ENCODE data around the gene MOSMO. TPM values are rescaled to one million over a fixed set of nuclear protein-coding genes. Genes with fewer than 3 reads are reported as not detected.
"Not testable (repeated sequence)": the region's sequence is repeated elsewhere in the genome, so short reads cannot be mapped to it uniquely, and the experiment has no call there.

Gene MOSMO
- total RNA-seq, 2 experiments from 2014 or later = 7.7 to 8.0 TPM

DNA sequence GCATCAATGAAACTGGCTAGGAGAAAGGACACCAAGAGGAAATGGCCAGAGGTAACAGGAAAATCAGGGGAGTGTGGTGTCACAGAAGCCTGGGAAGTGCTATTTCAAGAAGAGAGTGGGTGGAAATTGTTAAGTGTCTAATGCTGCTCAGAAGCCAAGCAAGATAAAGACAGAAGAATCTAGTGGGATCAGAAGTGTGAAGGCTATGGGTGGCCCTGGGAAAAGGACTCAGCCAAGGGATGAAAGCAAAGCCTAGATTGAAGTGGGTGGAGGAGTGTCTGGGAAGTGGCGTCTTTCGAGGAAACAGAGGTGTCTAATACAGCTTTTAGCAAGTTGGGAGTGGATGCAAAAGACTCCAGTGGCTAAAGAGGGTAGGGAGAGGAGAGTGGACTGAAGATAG lies 20.4 kb upstream of the MOSMO start:
- intact Hi-C loops (cut with DNase I, micrococcal nuclease) = no loop called here
- Mint-ChIP-seq H3K27ac (no peak overlapping the region), H3K36me3 (ENCODE audit: low read depth) (peaks cover 10% of the 10 kb centered on the region), H3K4me1 (peaks cover 9% of the 10 kb centered on the region), H3K27me3 (no peaks in the 10 kb centered on the region), H3K9me3 (ENCODE audit: low read depth) (no peaks in the 10 kb centered on the region), H3K4me3 (no peak overlapping the region)
- DNase-seq = no peak
- ATAC-seq = no peak
- ChIA-PET POLR2A (interaction anchor here (0.6 kb wide), 1 partner anchor 18 kb away, joined by 4 read pairs; no protein-coding TSS in a partner anchor), CTCF (no interaction called here)

DNA sequence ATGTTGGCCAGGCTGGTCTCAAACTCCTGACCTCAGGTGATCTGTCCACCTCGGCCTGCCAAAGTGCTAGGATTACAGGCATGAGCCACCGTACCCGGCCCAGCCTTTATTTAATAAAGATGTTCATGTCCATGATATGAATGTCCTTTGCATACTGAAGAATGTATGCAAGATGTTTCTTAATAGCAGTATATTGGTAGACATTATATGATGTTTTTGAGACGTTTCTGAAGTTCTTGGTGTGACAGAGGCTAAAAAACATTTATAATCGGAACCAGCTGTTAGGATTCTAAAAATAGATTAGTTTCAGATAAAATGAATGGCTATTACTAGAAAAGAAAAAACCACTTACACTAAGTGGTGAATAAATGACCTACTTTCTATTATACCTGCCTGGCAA lies 18.8 kb upstream of the MOSMO start:
- Mint-ChIP-seq H3K4me3 (no peak overlapping the region), H3K27me3 (no peaks in the 10 kb centered on the region), H3K4me1 (peaks cover 9% of the 10 kb centered on the region), H3K27ac (no peak overlapping the region), H3K9me3 (ENCODE audit: low read depth) (no peaks in the 10 kb centered on the region), H3K36me3 (ENCODE audit: low read depth) (peaks cover 4% of the 10 kb centered on the region)
- DNase-seq (no peak), ATAC-seq (no peak)
- CTCF ChIA-PET = interaction anchor here (0.9 to 3.0 kb wide), 6 partner anchors 8 to 200 kb away, joined by 3 to 35 read pairs (median 4); no protein-coding TSS in a partner anchor
- POLR2A ChIA-PET = no interaction called here
- intact Hi-C loops (cut with DNase I, micrococcal nuclease) = no loop called here

DNA sequence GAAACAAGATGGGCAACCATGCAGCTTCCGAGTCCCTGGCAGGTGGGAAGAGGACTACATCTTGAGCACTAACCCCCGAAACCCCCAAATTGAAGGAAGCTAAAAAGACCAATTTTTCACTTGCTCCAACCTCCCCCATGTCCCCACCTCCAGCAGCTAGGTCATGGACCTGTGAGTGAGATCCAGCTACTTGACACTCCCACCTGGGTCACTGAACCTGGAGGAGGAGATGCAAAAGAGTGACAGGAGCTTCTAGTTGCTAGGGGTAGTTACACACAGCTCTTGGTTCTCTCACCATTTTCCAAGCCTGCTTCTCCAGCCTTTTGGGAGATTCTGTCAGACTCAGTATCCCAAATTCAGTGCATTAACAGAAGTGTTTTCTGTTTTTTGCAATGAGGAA lies 18.2 kb upstream of the MOSMO start:
- no peak overlapping the region for H3K27ac Mint-ChIP-seq
- H3K4me3 Mint-ChIP-seq = no peak overlapping the region
- no peaks in the 10 kb centered on the region for H3K9me3 Mint-ChIP-seq (ENCODE audit: low read depth)
- ChIA-PET POLR2A (no interaction called here), CTCF (interaction anchor here (0.8 to 3.0 kb wide), 12 partner anchors 9 to 269 kb away, joined by 3 to 35 read pairs (median 4); no protein-coding TSS in a partner anchor)
- no peaks in the 10 kb centered on the region for H3K27me3 Mint-ChIP-seq
- no peak for ATAC-seq
- H3K4me1 Mint-ChIP-seq = peaks cover 9% of the 10 kb centered on the region
- intact Hi-C loops (cut with DNase I, micrococcal nuclease) = no loop called here
- peaks cover 4% of the 10 kb centered on the region for H3K36me3 Mint-ChIP-seq (ENCODE audit: low read depth)
- no peak for DNase-seq

DNA sequence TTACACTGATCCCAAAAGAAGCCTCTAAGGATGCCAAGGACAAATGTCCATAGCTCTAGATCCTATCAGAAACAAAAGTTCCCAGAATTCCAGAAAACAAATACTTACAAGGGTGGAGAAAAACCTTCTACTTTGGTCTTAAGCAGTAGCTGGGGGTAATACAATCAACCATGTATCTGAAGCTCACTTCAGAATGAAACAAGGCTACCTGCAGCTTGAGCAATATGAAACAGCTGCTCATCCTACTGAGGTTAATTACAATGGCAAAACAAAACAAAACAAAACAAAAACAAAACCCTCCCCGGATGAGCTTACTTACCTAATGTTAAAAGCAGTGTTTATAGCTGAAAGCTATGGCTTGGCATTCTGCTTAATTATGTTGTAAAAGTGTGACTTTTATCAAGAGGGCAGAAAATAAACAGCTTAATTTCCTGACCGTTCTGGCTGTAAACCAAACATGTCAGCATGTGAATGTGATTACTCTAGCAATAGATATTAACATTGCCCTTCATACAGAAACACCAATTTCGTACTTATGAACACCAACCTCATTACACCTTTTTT lies 17.4 kb upstream of the MOSMO start:
- POLR2A ChIA-PET = interaction anchor here (0.7 kb wide), 1 partner anchor 19 kb away, joined by 5 read pairs; no protein-coding TSS in a partner anchor
- CTCF ChIA-PET = interaction anchor here (0.6 to 3.0 kb wide), 16 partner anchors 10 to 270 kb away, joined by 3 to 35 read pairs (median 4); no protein-coding TSS in a partner anchor
- intact Hi-C loops (cut with DNase I, micrococcal nuclease) = no loop called here
- Mint-ChIP-seq H3K36me3 (ENCODE audit: low read depth) (peaks cover 4% of the 10 kb centered on the region), H3K27me3 (no peaks in the 10 kb centered on the region), H3K4me3 (no peak overlapping the region), H3K4me1 (peaks cover 9% of the 10 kb centered on the region), H3K9me3 (ENCODE audit: low read depth) (no peaks in the 10 kb centered on the region), H3K27ac (no peak overlapping the region)
- ATAC-seq (no peak), DNase-seq (no peak)

DNA sequence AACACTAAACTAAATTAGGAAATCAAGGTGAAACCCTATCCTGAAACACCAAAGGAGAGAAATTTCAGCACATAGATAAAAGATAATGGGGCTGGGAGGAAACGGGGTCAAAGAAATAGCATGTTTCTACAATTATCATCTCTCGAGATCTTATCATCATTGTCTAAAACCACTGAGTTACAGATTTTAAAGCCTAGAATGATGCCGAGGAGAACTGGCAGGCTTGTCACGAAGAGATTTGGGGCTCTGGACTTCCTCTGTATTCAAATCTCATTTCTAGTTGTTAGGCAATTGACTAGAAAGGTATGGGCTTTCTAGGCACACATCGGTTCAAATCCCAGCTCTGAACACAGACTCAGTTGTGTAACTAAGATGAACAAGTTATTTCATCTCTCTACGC lies 16.3 kb upstream of the MOSMO start:
- CTCF ChIA-PET = interaction anchor here (0.7 to 3.0 kb wide), 9 partner anchors 8 to 197 kb away, joined by 3 to 35 read pairs (median 3); no protein-coding TSS in a partner anchor
- Mint-ChIP-seq H3K4me1 (peaks cover 9% of the 10 kb centered on the region), H3K27me3 (no peaks in the 10 kb centered on the region), H3K36me3 (ENCODE audit: low read depth) (peaks cover 4% of the 10 kb centered on the region), H3K27ac (no peak overlapping the region), H3K4me3 (no peak overlapping the region), H3K9me3 (ENCODE audit: low read depth) (no peaks in the 10 kb centered on the region)
- intact Hi-C loops (cut with DNase I, micrococcal nuclease) = no loop called here
- POLR2A ChIA-PET = no interaction called here
- DNase-seq = no peak
- no peak for ATAC-seq

DNA sequence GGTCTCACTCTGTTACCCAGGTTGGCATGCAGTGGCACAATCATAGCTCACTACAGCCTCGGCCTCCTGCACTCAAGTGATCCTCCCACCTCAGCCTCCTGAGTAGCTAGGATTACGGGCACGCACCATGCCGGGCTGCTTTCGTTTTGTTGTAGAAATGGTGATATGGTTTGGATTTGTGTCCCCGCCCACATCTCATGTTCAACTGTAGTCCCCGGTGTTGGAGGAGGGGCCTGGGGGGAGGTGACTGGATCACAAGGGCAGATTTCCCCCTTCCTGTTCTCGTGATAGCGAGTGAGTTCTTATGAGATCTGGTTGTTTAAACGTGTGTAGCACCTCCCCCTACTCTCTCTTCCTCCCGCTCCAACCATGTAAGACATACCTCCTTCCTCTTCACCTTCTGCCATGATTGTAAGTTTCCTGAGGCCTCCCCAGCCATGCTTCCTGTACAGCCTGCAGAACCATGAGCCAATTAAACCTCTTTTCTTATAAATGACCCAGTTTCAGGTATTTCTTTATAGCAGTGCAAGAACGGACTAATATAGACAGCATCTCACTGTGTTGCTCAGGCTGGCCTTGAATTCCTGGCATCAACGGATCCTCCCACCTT lies 12.9 kb upstream of the MOSMO start:
- no peak overlapping the region for H3K4me3 Mint-ChIP-seq
- intact Hi-C loops (cut with DNase I, micrococcal nuclease) = no loop called here
- H3K9me3 Mint-ChIP-seq (ENCODE audit: low read depth) = no peaks in the 10 kb centered on the region
- ChIA-PET CTCF (interaction anchor here (1.3 kb wide), 1 partner anchor 83 kb away, joined by 6 read pairs; no protein-coding TSS in a partner anchor), POLR2A (interaction anchor here (0.7 kb wide), 1 partner anchor 329 kb away, joined by 4 read pairs; no protein-coding TSS in a partner anchor)
- ATAC-seq = no peak
- H3K27me3 Mint-ChIP-seq = no peaks in the 10 kb centered on the region
- peaks cover 7% of the 10 kb centered on the region for H3K4me1 Mint-ChIP-seq
- DNase-seq = no peak
- no peak overlapping the region for H3K27ac Mint-ChIP-seq
- no peaks in the 10 kb centered on the region for H3K36me3 Mint-ChIP-seq (ENCODE audit: low read depth)

DNA sequence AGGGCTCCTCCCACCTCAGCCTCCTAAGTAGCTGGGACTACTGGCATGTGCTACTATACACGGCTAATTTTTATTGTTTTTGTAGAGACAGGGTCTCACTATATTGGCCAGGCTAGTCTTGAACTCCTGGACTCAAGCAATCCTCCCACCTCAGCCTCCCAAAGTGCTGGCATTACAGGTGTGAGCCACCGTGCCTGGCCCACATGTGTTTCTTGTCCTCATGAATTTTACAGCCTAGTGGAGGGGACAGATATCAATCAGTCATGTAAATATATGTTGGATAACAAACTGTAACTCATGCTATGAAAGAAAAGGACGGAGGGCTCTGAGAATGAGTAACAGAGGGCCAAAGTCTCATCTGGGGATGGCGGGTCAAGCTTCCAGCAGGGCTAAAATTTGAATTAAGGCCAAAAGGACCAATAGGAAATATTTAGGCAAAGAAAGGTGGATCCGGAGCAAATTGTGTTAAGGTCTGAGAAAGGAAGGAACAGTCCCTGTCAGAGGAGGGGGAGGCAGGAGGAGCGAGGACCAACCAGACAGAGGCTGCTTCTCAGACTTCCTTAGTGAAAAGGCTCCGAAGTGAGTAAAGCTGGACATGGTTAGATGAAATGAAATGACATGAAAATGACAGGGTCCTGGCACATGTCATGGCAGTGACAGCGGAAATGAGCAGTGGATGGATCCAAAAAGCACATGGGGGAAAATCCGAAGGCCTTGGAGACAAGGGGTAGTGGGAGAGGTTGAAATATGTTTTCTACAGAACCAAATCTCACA lies 10.8 kb upstream of the MOSMO start:
- Mint-ChIP-seq H3K27ac (no peak overlapping the region), H3K36me3 (ENCODE audit: low read depth) (no peaks in the 10 kb centered on the region), H3K4me3 (no peak overlapping the region), H3K27me3 (no peaks in the 10 kb centered on the region), H3K4me1 (peaks cover 6% of the 10 kb centered on the region), H3K9me3 (ENCODE audit: low read depth) (no peaks in the 10 kb centered on the region)
- DNase-seq (no peak), ATAC-seq (no peak)
- CTCF ChIA-PET = interaction anchor here (6.3 to 16.9 kb wide), 2 partner anchors 81 to 191 kb away, joined by 64 to 326 read pairs; no protein-coding TSS in a partner anchor
- intact Hi-C loops (cut with DNase I, micrococcal nuclease) = no loop called here
- POLR2A ChIA-PET = no interaction called here

DNA sequence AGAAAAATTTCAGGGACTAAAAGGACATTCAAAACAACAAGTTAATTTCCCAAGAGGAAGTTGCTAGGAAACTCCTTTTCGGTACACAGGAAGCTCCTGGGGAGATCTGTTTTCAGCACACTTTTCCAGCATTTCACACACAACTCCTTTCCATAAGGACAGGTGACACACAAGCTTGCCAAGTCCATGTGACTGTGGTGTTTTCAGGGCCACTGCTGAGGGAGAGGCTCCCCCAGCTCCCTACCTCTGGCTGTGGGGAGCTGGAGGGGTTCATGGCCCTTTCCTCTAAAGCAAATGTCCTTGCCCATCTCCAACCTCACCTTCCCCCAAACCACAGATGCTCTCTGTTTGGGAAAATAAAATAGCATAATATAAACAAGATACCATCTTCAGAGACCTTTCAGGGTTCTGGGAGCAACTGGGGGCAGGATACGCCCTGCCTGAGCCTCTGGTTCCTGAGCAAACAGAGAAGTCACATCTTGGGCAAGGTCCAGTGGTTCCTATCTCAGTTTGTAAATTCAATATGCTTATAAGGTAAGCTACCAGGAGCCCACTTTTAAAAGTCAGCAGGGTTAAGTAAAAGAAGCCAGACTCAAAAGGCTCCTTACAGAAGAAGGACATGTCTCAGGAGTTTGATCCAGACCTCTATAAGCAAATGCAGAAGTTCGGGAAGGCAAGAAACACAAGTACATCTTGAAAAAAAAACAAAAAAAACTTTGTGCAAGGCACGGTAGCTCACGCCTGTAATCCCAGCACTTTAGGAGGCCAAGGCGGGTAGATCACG lies 10.0 kb upstream of the MOSMO start:
- H3K27me3 Mint-ChIP-seq = no peaks in the 10 kb centered on the region
- H3K4me3 Mint-ChIP-seq = no peak overlapping the region
- intact Hi-C loops (cut with DNase I, micrococcal nuclease) = no loop called here
- no peaks in the 10 kb centered on the region for H3K9me3 Mint-ChIP-seq (ENCODE audit: low read depth)
- H3K4me1 Mint-ChIP-seq = peaks cover 6% of the 10 kb centered on the region
- CTCF ChIA-PET = interaction anchor here (0.9 to 16.9 kb wide), 6 partner anchors 76 to 190 kb away, joined by 3 to 326 read pairs (median 6); no protein-coding TSS in a partner anchor
- no peak overlapping the region for H3K27ac Mint-ChIP-seq
- DNase-seq (no peak), ATAC-seq (no peak)
- H3K36me3 Mint-ChIP-seq (ENCODE audit: low read depth) = no peaks in the 10 kb centered on the region
- POLR2A ChIA-PET = no interaction called here

DNA sequence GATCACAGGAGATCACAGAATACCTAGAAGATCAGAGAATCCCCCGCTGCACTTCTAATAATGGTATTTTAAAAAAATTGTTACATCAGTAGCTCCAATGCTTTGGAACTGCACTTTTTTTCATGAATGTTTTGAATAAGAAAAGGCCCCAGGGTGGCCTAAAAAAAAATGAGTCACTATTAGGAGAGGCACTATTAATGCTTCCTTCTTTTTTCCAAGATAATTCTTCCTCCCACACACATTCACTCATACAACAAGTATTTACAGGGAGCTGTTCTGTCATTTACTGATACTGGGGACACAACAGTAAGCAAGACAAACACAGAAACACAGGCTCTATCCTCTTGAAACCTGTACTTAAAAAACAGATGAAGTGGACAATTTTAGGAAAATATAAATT lies 6.3 kb upstream of the MOSMO start:
- H3K4me3 Mint-ChIP-seq = no peak overlapping the region
- H3K27ac Mint-ChIP-seq = no peak overlapping the region
- ChIA-PET POLR2A (no interaction called here), CTCF (interaction anchor here (0.6 to 16.9 kb wide), 22 partner anchors 8 to 372 kb away, joined by 3 to 326 read pairs (median 5); no protein-coding TSS in a partner anchor)
- H3K27me3 Mint-ChIP-seq = no peaks in the 10 kb centered on the region
- no peaks in the 10 kb centered on the region for H3K9me3 Mint-ChIP-seq (ENCODE audit: low read depth)
- intact Hi-C loops (cut with DNase I, micrococcal nuclease) = loop anchor here (1.0 to 2.0 kb wide), 5 partner anchors 76 to 295 kb away; partner anchors contain the start of gene POLR3E (in 2 of the 2)
- H3K36me3 Mint-ChIP-seq (ENCODE audit: low read depth) = no peaks in the 10 kb centered on the region
- ATAC-seq (no peak), DNase-seq (no peak)
- H3K4me1 Mint-ChIP-seq = peaks cover 7% of the 10 kb centered on the region

DNA sequence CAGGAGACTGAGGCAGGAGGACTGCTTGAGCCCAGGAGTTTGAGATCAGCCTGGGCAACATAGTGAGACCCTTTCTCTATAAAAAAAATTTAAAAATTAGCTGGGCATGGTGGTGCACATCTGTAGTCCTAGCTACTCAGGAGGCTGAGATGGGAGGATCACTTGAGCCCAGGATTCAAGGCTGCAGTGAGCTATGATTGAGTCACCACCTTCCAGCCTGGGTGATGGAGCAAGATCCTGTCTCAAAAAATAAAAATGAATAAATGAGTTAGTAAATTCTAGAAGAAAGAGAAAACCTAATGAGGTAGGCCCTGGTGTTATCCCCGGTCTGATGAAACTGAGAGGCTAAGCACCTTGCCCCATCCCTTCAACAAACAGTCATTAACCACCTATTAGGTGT lies 5.9 kb upstream of the MOSMO start:
- ATAC-seq; POLR2A ChIA-PET; H3K27ac Mint-ChIP-seq; H3K36me3 Mint-ChIP-seq (ENCODE audit: low read depth); H3K27me3 Mint-ChIP-seq; H3K4me3 Mint-ChIP-seq; DNase-seq; H3K9me3 Mint-ChIP-seq (ENCODE audit: low read depth); intact Hi-C loops (cut with DNase I, micrococcal nuclease): not testable (repeated sequence)
- H3K4me1 Mint-ChIP-seq = peaks cover 12% of the 10 kb centered on the region
- CTCF ChIA-PET = interaction anchor here (0.6 to 16.9 kb wide), 21 partner anchors 8 to 373 kb away, joined by 3 to 326 read pairs (median 5); no protein-coding TSS in a partner anchor

DNA sequence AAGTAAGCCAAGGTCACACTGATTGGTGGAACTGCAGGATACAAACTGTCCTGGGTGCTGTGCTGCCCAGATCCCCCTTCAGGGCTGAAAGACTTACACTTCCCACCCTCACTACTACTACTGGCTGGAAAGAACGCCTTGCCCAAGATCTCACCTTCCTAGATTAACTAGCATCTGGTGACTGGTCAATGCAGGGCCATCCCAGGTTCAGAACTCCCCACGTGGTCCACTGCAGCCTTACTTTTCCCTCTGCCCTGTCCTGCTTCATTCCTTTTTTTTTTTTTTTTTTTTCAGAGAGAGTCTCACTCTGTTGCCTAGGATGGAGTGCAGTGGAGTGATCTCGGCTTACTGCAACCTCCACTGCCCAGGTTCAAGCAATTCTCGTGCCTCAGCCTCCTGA lies 4.7 kb upstream of the MOSMO start:
- ChIA-PET POLR2A (no interaction called here), CTCF (interaction anchor here (3.7 to 16.9 kb wide), 2 partner anchors 75 to 185 kb away, joined by 16 to 326 read pairs; no protein-coding TSS in a partner anchor)
- Mint-ChIP-seq H3K36me3 (ENCODE audit: low read depth) (no peaks in the 10 kb centered on the region), H3K27me3 (no peaks in the 10 kb centered on the region), H3K27ac (no peak overlapping the region), H3K9me3 (ENCODE audit: low read depth) (no peaks in the 10 kb centered on the region), H3K4me3 (no peak overlapping the region), H3K4me1 (peaks cover 16% of the 10 kb centered on the region)
- ATAC-seq (no peak), DNase-seq (no peak)
- intact Hi-C loops (cut with DNase I, micrococcal nuclease) = no loop called here
